HEK293 (cell line): ENCODE results near the gene PIP4K2B.

ENCODE experiments used
- GLI2 ChIP-seq: fragments of 450-650 bp; formaldehyde crosslinking; IDR thresholded peaks from 2 replicates; pipeline ENCODE4; 2017; ENCODE audit warnings: missing biosample characterization, missing genetic modification characterization, low read depth, borderline replicate concordance
- KLF8 ChIP-seq: fragments of 450-650 bp; formaldehyde crosslinking; IDR thresholded peaks from 2 replicates; pipeline ENCODE4 v1.5.1; 2016; ENCODE audit warnings: missing biosample characterization, missing genetic modification characterization
- MYNN ChIP-seq: fragments of 450-650 bp; formaldehyde crosslinking; IDR thresholded peaks from 2 replicates; pipeline ENCODE4 v1.5.1; 2016; ENCODE audit warnings: missing biosample characterization, missing genetic modification characterization, borderline replicate concordance
- PRDM10 ChIP-seq: fragments of 450-650 bp; formaldehyde crosslinking; IDR thresholded peaks from 2 replicates; pipeline ENCODE4 v1.5.1; 2016; ENCODE audit warnings: missing biosample characterization, missing genetic modification characterization
- RBAK ChIP-seq: fragments of 450-650 bp; formaldehyde crosslinking; IDR thresholded peaks from 2 replicates; pipeline ENCODE4 v1.5.1; 2016; ENCODE audit warnings: missing biosample characterization, missing genetic modification characterization
- ZBTB20 ChIP-seq: fragments of 450-650 bp; formaldehyde crosslinking; IDR thresholded peaks from 2 replicates; pipeline ENCODE4 v1.5.1; 2016; ENCODE audit warnings: missing biosample characterization, missing genetic modification characterization
- ZBTB48 ChIP-seq: fragments of 450-650 bp; formaldehyde crosslinking; IDR thresholded peaks from 2 replicates; pipeline ENCODE4 v1.5.1; 2016; ENCODE audit warnings: missing biosample characterization, missing genetic modification characterization
- ZBTB8A ChIP-seq: fragments of 450-650 bp; formaldehyde crosslinking; IDR thresholded peaks from 2 replicates; pipeline ENCODE4 v1.5.1; 2016; ENCODE audit warnings: missing biosample characterization, missing genetic modification characterization
- ZNF132 ChIP-seq: fragments of 450-650 bp; formaldehyde crosslinking; IDR thresholded peaks from 2 replicates; pipeline ENCODE4 v1.5.1; 2017; ENCODE audit warnings: missing biosample characterization, missing genetic modification characterization, borderline replicate concordance
- ZNF146 ChIP-seq: fragments of 450-650 bp; formaldehyde crosslinking; IDR thresholded peaks from 2 replicates; pipeline ENCODE4 v1.5.1; 2016; ENCODE audit warnings: missing biosample characterization, missing genetic modification characterization
- ZNF184 ChIP-seq: fragments of 450-650 bp; IDR thresholded peaks from 2 replicates; pipeline ENCODE4 v1.5.1; 2018; ENCODE audit warnings: missing biosample characterization, mild to moderate bottlenecking, missing genetic modification characterization
- ZNF202 ChIP-seq: fragments of 450-650 bp; formaldehyde crosslinking; IDR thresholded peaks from 2 replicates; pipeline ENCODE4 v1.5.1; 2016; ENCODE audit warnings: missing biosample characterization, missing genetic modification characterization, borderline replicate concordance
- ZNF311 ChIP-seq: fragments of 450-650 bp; formaldehyde crosslinking; IDR thresholded peaks from 2 replicates; pipeline ENCODE4 v1.5.1; 2017; ENCODE audit warnings: missing biosample characterization, missing genetic modification characterization, borderline replicate concordance
- ZNF394 ChIP-seq: fragments of 450-650 bp; formaldehyde crosslinking; IDR thresholded peaks from 2 replicates; pipeline ENCODE4 v1.5.1; 2016; ENCODE audit warnings: missing biosample characterization, missing genetic modification characterization, mild to moderate bottlenecking, moderate library complexity, borderline replicate concordance
- ZNF433 ChIP-seq: fragments of 450-650 bp; formaldehyde crosslinking; IDR thresholded peaks from 2 replicates; pipeline ENCODE4 v1.5.1; 2016; ENCODE audit warnings: missing biosample characterization, missing genetic modification characterization, low read depth
- ZNF518A ChIP-seq: fragments of 450-650 bp; formaldehyde crosslinking; conservative IDR thresholded peaks from 2 replicates; pipeline ENCODE4 v1.5.1; 2016; ENCODE audit warnings: low read depth, missing biosample characterization, missing genetic modification characterization
- ZNF558 ChIP-seq: fragments of 450-650 bp; formaldehyde crosslinking; IDR thresholded peaks from 2 replicates; pipeline ENCODE4 v1.5.1; 2016; ENCODE audit warnings: missing biosample characterization, missing genetic modification characterization
- ZNF610 ChIP-seq: fragments of 450-650 bp; formaldehyde crosslinking; IDR thresholded peaks from 2 replicates; pipeline ENCODE4 v1.5.1; 2016; ENCODE audit warnings: missing biosample characterization, missing genetic modification characterization, borderline replicate concordance
- ZNF654 ChIP-seq: fragments of 450-650 bp; formaldehyde crosslinking; IDR thresholded peaks from 2 replicates; pipeline ENCODE4 v1.5.1; 2016; ENCODE audit warnings: low read depth, missing biosample characterization, missing genetic modification characterization
- ZNF664 ChIP-seq: fragments of 450-650 bp; formaldehyde crosslinking; IDR thresholded peaks from 2 replicates; pipeline ENCODE4 v1.5.1; 2016; ENCODE audit warnings: missing biosample characterization, missing genetic modification characterization
- ZNF777 ChIP-seq: fragments of 450-650 bp; formaldehyde crosslinking; IDR thresholded peaks from 2 replicates; pipeline ENCODE4 v1.5.1; 2017; ENCODE audit warnings: missing biosample characterization, missing genetic modification characterization, borderline replicate concordance
- ZNF837 ChIP-seq: fragments of 450-650 bp; formaldehyde crosslinking; IDR thresholded peaks from 2 replicates; pipeline ENCODE4 v1.5.1; 2016; ENCODE audit warnings: missing biosample characterization, missing genetic modification characterization
- ZSCAN18 ChIP-seq: fragments of 450-650 bp; formaldehyde crosslinking; IDR thresholded peaks from 2 replicates; pipeline ENCODE4 v1.5.1; 2016; ENCODE audit warnings: missing biosample characterization, missing genetic modification characterization
- TF ChIP-seq, protein P1 (sequence below): fragments of 450-650 bp; formaldehyde crosslinking; IDR thresholded peaks from 2 replicates; pipeline ENCODE4 v1.5.1; 2016; ENCODE audit warnings: missing biosample characterization, missing genetic modification characterization, low read depth

The PIP4K2B gene

DNA sequence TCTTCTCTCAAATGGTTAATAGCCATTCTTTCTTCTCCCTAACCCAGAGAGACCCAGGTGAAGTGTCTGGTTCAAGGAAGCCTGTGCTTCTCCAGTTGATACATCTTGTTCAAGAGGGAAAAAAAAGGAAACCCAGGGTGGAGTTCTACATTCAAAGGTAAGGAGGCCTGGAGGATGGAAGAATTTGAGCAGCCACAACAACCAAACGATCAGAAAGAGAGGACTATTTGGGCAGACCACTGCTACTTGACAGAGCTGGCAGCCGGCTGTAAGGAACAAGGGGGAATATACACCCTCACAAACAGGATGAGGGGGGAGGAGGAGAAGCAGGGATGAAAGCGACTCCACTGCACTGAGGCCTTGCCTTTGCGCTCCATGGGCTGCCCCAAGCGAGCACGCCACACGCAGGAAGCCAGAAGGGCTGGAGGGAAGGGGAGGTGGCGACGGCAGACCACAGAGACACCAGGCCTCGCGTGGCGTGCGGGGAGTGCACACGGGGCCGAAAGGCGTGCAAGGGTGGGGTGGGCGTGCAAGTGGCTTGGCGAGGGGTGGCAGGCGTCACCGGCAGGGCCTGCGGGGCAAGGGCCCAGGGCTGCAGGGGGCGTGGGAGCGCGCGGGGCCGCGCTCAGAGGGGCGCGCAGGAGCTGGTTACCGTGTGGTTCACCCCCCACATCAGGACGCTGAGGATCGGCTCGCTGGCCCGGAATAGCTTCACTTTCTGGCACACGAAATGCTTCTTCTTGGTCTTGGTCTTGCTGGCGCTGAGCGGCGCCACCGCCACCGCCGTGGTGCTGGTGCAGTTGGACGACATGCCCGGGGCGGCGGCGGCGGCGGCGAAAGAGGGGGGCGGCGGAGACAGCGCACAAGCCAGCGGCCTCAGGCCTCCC lies 499 bp downstream of the PIP4K2B start (continued):
- TF ChIP-seq ZNF132 (tag by site-specific recombination) (no peak), ZNF610 (peak; percentile 28; the same call in 1 of the 2 replicates), KLF8 (peak; percentile 87; the same call in 1 of the 2 replicates), ZSCAN18 (tag by site-specific recombination) (no peak), GLI2 (tag by site-specific recombination) (no peak), ZNF654 (tag by site-specific recombination) (no peak), PRDM10 (tag by site-specific recombination) (peak; percentile 85), ZNF394 (tag by site-specific recombination) (peak; percentile 48; the same call in 1 of the 2 replicates), ZNF518A (tag by site-specific recombination) (no peak), ZNF777 (no peak), ZNF311 (no peak), RBAK (tag by site-specific recombination) (no peak), ZNF433 (tag by site-specific recombination) (no peak), ZBTB8A (tag by site-specific recombination) (peak; percentile 65), ZBTB48 (tag by site-specific recombination) (peak; percentile 53; the same call in 1 of the 2 replicates), ZNF837 (tag by site-specific recombination) (peak; percentile 33; the same call in 1 of the 2 replicates), ZNF202 (no peak), ZBTB20 (tag by site-specific recombination) (peak; percentile 25; the same call in 1 of the 2 replicates), ZNF664 (tag by site-specific recombination) (no peak), ZNF184 (tag by site-specific recombination) (no peak), ZNF558 (tag by site-specific recombination) (no peak), ZNF146 (tag by site-specific recombination) (0 out of 2 replicates have a peak, but pooled peaks have one; percentile 14), MYNN (tag by site-specific recombination) (no peak)
- TF ChIP-seq, protein P1, sequence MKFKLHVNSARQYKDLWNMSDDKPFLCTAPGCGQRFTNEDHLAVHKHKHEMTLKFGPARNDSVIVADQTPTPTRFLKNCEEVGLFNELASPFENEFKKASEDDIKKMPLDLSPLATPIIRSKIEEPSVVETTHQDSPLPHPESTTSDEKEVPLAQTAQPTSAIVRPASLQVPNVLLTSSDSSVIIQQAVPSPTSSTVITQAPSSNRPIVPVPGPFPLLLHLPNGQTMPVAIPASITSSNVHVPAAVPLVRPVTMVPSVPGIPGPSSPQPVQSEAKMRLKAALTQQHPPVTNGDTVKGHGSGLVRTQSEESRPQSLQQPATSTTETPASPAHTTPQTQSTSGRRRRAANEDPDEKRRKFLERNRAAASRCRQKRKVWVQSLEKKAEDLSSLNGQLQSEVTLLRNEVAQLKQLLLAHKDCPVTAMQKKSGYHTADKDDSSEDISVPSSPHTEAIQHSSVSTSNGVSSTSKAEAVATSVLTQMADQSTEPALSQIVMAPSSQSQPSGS (tag by site-specific recombination): no peak
